MM.1S (cell line): Measurements from ENCODE around the gene CCDC102A.

ENCODE experiments used
- DNase-seq: peaks from one replicate; pipeline ENCODE4 v3.0.0-alpha.2; 2015
- H2AFZ ChIP-seq: fragments of 300-600 bp; sonication (generic); 2 replicates; pipeline ENCODE4 v1.6.0; 2016; ENCODE audit warnings: antibody characterized with exemption, low read length
- H3F3A ChIP-seq: fragments of 300-600 bp; sonication (generic); 2 replicates; pipeline ENCODE4 v1.6.1; 2016; ENCODE audit warnings: mild to moderate bottlenecking, antibody characterized with exemption, low read length, moderate library complexity, mixed read lengths; ENCODE audit not compliant: insufficient read depth
- H3K27ac ChIP-seq: fragments of 300-600 bp; sonication (generic); 2 replicates; pipeline ENCODE4 v1.5.1; 2016; ENCODE audit warnings: mild to moderate bottlenecking, low read length
- H3K27me3 ChIP-seq: fragments of 300-600 bp; sonication (generic); replicated peaks from 2 replicates; pipeline ENCODE4 v1.6.0; 2016; ENCODE audit warnings: low read length; ENCODE audit not compliant: insufficient read depth
- H3K36me3 ChIP-seq: fragments of 300-600 bp; sonication (generic); replicated peaks from 2 replicates; pipeline ENCODE4 v1.6.1; 2016; ENCODE audit warnings: mild to moderate bottlenecking, low read length, mixed read lengths; ENCODE audit not compliant: insufficient read depth
- H3K4me1 ChIP-seq: fragments of 300-600 bp; sonication (generic); 2 replicates; pipeline ENCODE4 v1.6.1; 2016; ENCODE audit warnings: low read length, mixed read lengths
- H3K4me2 ChIP-seq: fragments of 300-600 bp; sonication (generic); 2 replicates; pipeline ENCODE4 v1.6.0; 2016; ENCODE audit warnings: low read depth, low read length
- H3K4me3 ChIP-seq: fragments of 300-600 bp; sonication (generic); 2 replicates; pipeline ENCODE4 v1.5.1; 2016; ENCODE audit warnings: low read length, mixed read lengths
- H3K79me2 ChIP-seq: fragments of 300-600 bp; sonication (generic); 2 replicates; pipeline ENCODE4 v1.6.1; 2016; ENCODE audit warnings: mixed run types, low read length, mixed read lengths
- H3K9ac ChIP-seq: fragments of 300-600 bp; sonication (generic); 2 replicates; pipeline ENCODE4 v1.6.1; 2016; ENCODE audit warnings: low read length, mixed read lengths
- H3K9me2 ChIP-seq: fragments of 300-600 bp; sonication (generic); replicated peaks from 2 replicates; pipeline ENCODE4 v1.6.1; 2016; ENCODE audit warnings: mild to moderate bottlenecking, low read length, mixed read lengths; ENCODE audit not compliant: insufficient read depth
- H3K9me3 ChIP-seq: fragments of 300-600 bp; sonication (generic); replicated peaks from 2 replicates; pipeline ENCODE4 v1.6.1; 2016; ENCODE audit warnings: mild to moderate bottlenecking, low read length, mixed read lengths; ENCODE audit not compliant: insufficient read depth
- H4K20me1 ChIP-seq: fragments of 300-600 bp; sonication (generic); 2 replicates; pipeline ENCODE4 v1.6.1; 2016; ENCODE audit warnings: mild to moderate bottlenecking, low read length, moderate library complexity, mixed read lengths; ENCODE audit not compliant: insufficient read depth
- EZH2 ChIP-seq: fragments of 300-600 bp; sonication (generic); optimal IDR thresholded peaks from 2 replicates; pipeline ENCODE3; 2017; ENCODE audit warnings: low read depth, mild to moderate bottlenecking, antibody characterized with exemption, low read length, mixed read lengths
- EZH2phosphoT487 ChIP-seq: fragments of 300-600 bp; sonication (generic); IDR thresholded peaks from 2 replicates; pipeline ENCODE4 v1.6.1; 2018; ENCODE audit warnings: antibody characterized with exemption, low read length
- TF ChIP-seq, protein P1 (sequence below): fragments of 300-600 bp; sonication (generic); IDR thresholded peaks from 2 replicates; pipeline ENCODE4 v1.5.1; 2016; ENCODE audit warnings: antibody characterized with exemption, low read length, mixed read lengths

The CCDC102A gene

DNA sequence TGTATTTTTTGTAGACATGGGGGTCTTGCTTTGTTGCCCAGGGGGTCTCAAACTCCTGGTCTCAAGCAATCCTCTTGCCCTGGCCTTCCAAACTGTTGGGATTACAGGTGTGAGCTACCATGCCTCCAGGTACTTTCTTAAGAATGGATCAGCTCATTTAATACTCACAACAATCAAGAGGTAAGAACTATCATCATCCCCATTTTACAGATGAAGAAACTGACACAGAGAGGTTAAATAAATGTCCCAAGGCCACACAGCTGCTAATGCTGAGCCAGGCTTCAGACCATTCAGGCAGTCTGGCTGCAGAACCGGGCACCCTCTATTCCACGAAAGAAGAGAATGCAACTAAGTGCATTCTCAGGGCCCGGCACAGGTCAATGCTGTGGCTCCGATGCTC lies 22.0 kb downstream of the CCDC102A start:
- no peak overlapping the region for H3K4me3 ChIP-seq
- TF ChIP-seq EZH2 (no peak), EZH2phosphoT487 (no peak)
- TF ChIP-seq, protein P1, sequence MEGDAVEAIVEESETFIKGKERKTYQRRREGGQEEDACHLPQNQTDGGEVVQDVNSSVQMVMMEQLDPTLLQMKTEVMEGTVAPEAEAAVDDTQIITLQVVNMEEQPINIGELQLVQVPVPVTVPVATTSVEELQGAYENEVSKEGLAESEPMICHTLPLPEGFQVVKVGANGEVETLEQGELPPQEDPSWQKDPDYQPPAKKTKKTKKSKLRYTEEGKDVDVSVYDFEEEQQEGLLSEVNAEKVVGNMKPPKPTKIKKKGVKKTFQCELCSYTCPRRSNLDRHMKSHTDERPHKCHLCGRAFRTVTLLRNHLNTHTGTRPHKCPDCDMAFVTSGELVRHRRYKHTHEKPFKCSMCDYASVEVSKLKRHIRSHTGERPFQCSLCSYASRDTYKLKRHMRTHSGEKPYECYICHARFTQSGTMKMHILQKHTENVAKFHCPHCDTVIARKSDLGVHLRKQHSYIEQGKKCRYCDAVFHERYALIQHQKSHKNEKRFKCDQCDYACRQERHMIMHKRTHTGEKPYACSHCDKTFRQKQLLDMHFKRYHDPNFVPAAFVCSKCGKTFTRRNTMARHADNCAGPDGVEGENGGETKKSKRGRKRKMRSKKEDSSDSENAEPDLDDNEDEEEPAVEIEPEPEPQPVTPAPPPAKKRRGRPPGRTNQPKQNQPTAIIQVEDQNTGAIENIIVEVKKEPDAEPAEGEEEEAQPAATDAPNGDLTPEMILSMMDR = no peak
- no peak overlapping the region for H3K4me2 ChIP-seq
- H4K20me1 ChIP-seq = no peaks in the 10 kb centered on the region
- H3F3A ChIP-seq = no peaks in the 10 kb centered on the region
- H3K9me3 ChIP-seq = no peaks in the 10 kb centered on the region
- H3K4me1 ChIP-seq = no peaks in the 10 kb centered on the region
- H3K9ac ChIP-seq = no peak overlapping the region
- H3K27ac ChIP-seq = no peak overlapping the region
- no peaks in the 10 kb centered on the region for H3K79me2 ChIP-seq
- H3K9me2 ChIP-seq = no peaks in the 10 kb centered on the region
- no peak overlapping the region for H2AFZ ChIP-seq
- H3K27me3 ChIP-seq = no peaks in the 10 kb centered on the region
- DNase-seq = no peak
- H3K36me3 ChIP-seq = no peaks in the 10 kb centered on the region

DNA sequence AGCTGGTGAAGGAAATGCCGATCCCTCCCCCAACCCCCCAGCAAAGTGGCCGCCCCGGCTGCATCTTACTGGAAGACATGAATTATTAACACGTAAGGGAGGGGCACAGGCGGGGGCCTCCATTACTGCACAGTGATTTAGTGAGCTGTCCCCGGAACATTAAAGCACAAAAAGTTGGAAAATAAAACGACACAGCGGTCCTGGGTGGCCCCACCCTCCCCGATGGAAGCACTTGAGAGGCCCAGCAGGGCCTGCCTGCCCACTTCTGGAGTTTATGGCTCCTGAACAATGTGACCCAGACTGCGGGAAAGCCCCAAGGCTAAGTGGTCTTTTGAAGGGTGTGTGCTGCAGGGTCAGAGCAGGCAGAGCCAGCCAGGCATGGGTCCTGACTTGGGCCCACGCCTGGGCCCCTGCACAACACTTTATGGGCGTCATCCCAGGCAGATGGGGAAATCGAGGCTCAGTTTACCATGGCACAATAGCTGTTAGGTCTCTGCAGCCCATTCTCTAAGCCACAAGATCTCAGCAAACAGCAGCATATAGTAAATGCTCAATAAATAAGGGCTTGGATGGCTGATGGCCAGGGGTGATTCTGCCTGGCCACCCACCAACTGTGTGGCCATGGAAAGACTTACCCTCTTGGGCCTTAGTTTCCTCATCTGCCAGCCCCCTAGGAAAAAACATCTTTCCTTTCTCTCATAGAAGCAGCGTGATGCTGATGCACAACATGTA lies 22.8 kb downstream of the CCDC102A start:
- Histone ChIP-seq H3K27ac (no peak overlapping the region), H3K9me2 (no peaks in the 10 kb centered on the region), H4K20me1 (no peaks in the 10 kb centered on the region), H3K27me3 (no peaks in the 10 kb centered on the region), H2AFZ (no peak overlapping the region), H3K9me3 (no peaks in the 10 kb centered on the region), H3K36me3 (no peaks in the 10 kb centered on the region), H3K4me3 (no peak overlapping the region), H3K4me1 (no peaks in the 10 kb centered on the region), H3K9ac (no peak overlapping the region), H3K79me2 (no peaks in the 10 kb centered on the region), H3K4me2 (no peak overlapping the region), H3F3A (no peaks in the 10 kb centered on the region)
- TF ChIP-seq EZH2phosphoT487 (no peak), EZH2 (no peak)
- TF ChIP-seq, protein P1 = no peak
- DNase-seq = no peak

DNA sequence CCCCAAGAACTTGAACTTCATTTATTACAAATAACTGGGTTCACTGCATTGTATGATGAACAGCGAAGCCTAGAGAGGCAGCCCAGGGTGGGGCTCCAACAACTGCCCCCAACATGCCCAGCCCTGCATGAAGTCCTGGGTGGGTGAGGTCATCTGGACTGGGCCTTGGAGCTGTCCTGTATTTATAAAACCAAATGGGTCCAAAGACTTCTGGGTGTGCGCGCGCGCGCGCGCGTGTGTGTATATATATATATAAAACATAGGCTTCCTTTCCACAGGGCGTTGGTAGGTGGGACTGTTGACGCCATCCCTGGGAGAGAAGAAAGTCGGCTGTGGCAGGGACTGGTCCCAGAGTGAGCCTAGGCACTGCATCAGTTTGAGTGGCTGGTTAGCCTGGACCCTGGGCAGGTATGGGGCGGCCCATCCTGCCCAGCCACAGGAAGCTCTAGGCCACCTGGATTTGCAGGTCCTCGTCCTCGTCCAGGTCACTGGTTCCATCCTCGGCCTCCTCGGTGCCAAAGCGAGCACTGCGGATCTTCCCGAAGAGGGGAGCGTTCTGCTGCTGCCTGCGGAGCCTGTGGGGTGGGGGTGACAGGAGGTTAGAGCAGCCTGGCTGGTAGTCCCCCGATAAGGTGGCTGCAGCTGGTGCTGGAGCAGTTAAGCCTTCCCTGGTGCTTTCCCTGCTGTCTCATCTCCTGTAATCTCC lies 23.9 kb downstream of the CCDC102A start:
- no peak for DNase-seq
- Histone ChIP-seq H3K9ac (no peak overlapping the region), H2AFZ (no peak overlapping the region), H3K36me3 (no peaks in the 10 kb centered on the region), H3K4me2 (no peak overlapping the region), H3K27me3 (no peaks in the 10 kb centered on the region), H3K9me2 (no peaks in the 10 kb centered on the region), H3K79me2 (no peaks in the 10 kb centered on the region), H3K4me1 (no peaks in the 10 kb centered on the region), H4K20me1 (no peaks in the 10 kb centered on the region), H3F3A (no peaks in the 10 kb centered on the region), H3K27ac (no peak overlapping the region), H3K9me3 (no peaks in the 10 kb centered on the region), H3K4me3 (no peak overlapping the region)
- no peak for TF ChIP-seq EZH2phosphoT487
- TF ChIP-seq, protein P1 = no peak
- TF ChIP-seq EZH2 = no peak
